Parathyroid adenoma (tissue), 2 donors: ENCODE measurements around the gene AFF1.

Source experiments
- H2AFZ ChIP-seq: fragments of 300-600 bp; sonication (generic); one replicate; pipeline ENCODE4 v1.7.0; 2017; ENCODE audit warnings: antibody characterized with exemption, mild to moderate bottlenecking
- H3K27ac ChIP-seq: fragments of 300-600 bp; sonication (generic); one replicate; pipeline ENCODE4 v1.7.0; 2017
- H3K27me3 ChIP-seq: fragments of 300-600 bp; sonication (generic); one replicate; pipeline ENCODE4 v1.7.0; 2017; ENCODE audit warnings: low read length; ENCODE audit not compliant: control insufficient read depth, insufficient read depth
- H3K36me3 ChIP-seq: fragments of 300-600 bp; sonication (generic); one replicate; pipeline ENCODE4 v1.7.0; 2017; ENCODE audit warnings: low read length; ENCODE audit not compliant: control insufficient read depth, insufficient read depth
- H3K4me1 ChIP-seq: fragments of 300-600 bp; sonication (generic); one replicate; pipeline ENCODE4 v1.7.0; 2017; ENCODE audit warnings: control low read depth
- H3K4me2 ChIP-seq: fragments of 300-600 bp; sonication (generic); one replicate; pipeline ENCODE4 v1.7.0; 2017; ENCODE audit warnings: low read length
- H3K4me3 ChIP-seq: fragments of 300-600 bp; sonication (generic); one replicate; pipeline ENCODE4 v1.7.0; 2017; ENCODE audit warnings: low read depth, low read length
- H3K79me2 ChIP-seq: fragments of 300-600 bp; sonication (generic); one replicate; pipeline ENCODE4 v1.7.0; 2017; ENCODE audit warnings: control low read depth
- H3K9ac ChIP-seq: fragments of 300-600 bp; sonication (generic); one replicate; pipeline ENCODE4 v1.7.0; 2017; ENCODE audit warnings: mild to moderate bottlenecking
- H3K9me3 ChIP-seq: fragments of 300-600 bp; sonication (generic); one replicate; pipeline ENCODE4 v1.7.0; 2017; ENCODE audit warnings: low read length; ENCODE audit not compliant: control insufficient read depth
- TF ChIP-seq, protein P1 (sequence below): fragments of 300-600 bp; sonication (generic); IDR thresholded peaks from one replicate; pipeline ENCODE4 v1.7.0; 2017; ENCODE audit warnings: antibody characterized with exemption, mild to moderate bottlenecking
- donor health status: primary hyperparathyroidism.

The AFF1 gene

DNA sequence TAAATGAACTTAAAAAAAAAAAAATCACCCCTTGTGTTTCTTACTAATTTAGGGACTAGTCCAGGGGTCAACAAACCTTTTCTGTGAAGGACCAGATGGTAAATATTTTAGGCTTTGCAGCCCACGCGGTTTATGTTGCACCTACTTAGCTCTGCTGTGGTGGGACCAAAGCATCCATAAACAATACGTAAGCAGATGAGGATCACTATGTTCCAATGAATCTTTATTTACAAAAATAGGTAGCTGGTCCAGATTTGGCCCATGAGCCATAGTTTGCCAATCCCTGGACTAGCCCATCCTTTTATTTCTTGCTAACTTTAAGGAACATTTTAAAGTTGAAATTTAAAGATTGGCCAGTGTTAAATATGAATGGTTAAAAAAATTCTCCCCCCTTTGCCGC is 95.3 kb downstream of the AFF1 start:
- Histone ChIP-seq H3K36me3 (no peaks in the 10 kb centered on the region), H3K79me2 (peaks cover 50% of the 10 kb centered on the region), H3K27me3 (no peaks in the 10 kb centered on the region), H3K4me3 (no peak overlapping the region), H3K4me2 (no peak overlapping the region), H3K27ac (peak overlapping the region; percentile 68), H3K4me1 (peaks cover 16% of the 10 kb centered on the region), H3K9me3 (no peaks in the 10 kb centered on the region), H3K9ac (no peak overlapping the region), H2AFZ (no peak overlapping the region)
- TF ChIP-seq, protein P1, sequence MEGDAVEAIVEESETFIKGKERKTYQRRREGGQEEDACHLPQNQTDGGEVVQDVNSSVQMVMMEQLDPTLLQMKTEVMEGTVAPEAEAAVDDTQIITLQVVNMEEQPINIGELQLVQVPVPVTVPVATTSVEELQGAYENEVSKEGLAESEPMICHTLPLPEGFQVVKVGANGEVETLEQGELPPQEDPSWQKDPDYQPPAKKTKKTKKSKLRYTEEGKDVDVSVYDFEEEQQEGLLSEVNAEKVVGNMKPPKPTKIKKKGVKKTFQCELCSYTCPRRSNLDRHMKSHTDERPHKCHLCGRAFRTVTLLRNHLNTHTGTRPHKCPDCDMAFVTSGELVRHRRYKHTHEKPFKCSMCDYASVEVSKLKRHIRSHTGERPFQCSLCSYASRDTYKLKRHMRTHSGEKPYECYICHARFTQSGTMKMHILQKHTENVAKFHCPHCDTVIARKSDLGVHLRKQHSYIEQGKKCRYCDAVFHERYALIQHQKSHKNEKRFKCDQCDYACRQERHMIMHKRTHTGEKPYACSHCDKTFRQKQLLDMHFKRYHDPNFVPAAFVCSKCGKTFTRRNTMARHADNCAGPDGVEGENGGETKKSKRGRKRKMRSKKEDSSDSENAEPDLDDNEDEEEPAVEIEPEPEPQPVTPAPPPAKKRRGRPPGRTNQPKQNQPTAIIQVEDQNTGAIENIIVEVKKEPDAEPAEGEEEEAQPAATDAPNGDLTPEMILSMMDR: no peak

DNA sequence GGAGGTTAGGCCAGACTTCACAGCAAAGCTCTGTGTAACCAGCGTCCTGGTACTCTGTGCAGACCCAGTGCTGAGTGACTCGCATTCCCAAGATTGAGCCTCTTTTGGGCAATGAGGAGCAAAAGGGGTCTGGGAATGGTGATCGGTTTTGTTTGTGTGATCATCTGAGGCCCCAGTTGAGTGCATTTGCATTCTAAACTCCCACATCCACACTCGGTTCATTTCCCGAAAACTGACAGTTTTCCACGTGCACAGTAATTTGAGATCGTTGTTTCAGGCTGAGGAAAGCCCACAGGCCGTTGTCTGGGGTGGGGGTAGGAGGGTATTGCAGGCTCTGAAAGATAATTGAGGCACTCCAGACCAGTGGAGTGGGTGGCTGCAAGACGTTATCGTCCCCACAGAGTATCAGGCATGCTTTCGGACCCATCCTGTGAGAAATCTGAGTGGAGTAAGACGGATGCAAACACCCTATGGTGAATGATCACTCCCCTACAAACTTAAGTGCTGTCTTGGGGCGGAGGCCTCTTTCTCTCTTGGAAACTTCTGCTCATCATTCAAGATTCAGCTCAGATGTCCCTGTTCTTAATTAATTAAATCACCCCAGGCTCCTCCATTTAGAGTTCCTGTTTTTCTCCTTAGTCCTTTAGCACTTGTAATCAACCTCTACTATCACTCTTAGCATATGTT is 96.1 kb downstream of the AFF1 start:
- Histone ChIP-seq H3K9ac (no peak overlapping the region), H3K4me1 (peaks cover 16% of the 10 kb centered on the region), H3K4me3 (no peak overlapping the region)

DNA sequence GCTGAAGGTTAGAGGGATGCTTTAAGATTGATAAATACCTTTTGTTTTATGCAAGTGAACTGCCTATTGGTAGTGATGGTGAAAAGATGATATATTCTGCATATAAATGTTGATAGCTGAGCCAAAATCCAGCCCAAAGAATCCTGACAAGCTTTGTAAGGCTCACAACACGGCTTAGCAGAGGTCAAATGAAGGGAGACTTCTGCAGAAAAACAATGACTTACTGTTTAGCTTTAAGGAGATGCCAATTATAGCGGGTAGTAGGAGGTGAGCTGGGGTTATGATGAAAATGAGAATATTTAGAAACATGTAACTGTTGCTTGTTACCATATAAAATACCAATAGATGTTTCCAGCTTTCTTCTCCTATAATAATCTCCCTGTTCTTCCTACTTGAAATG is 97.1 kb downstream of the AFF1 start:
- H3K4me3 ChIP-seq: no peak overlapping the region
- no peaks in the 10 kb centered on the region for H3K27me3 ChIP-seq
- TF ChIP-seq, protein P1: no peak
- peaks cover 13% of the 10 kb centered on the region for H3K4me1 ChIP-seq
- no peak overlapping the region for H2AFZ ChIP-seq
- H3K9ac ChIP-seq: no peak overlapping the region
- H3K27ac ChIP-seq: peak overlapping the region; percentile 59
- H3K36me3 ChIP-seq: no peaks in the 10 kb centered on the region
- H3K9me3 ChIP-seq: no peaks in the 10 kb centered on the region
- H3K79me2 ChIP-seq: peaks cover 48% of the 10 kb centered on the region
- H3K4me2 ChIP-seq: no peak overlapping the region

More for the DNA sequence above, 96.1 kb downstream of the AFF1 start:
- peak overlapping the region; percentile 47 for H3K4me2 ChIP-seq
- no peaks in the 10 kb centered on the region for H3K27me3 ChIP-seq
- H3K36me3 ChIP-seq: no peaks in the 10 kb centered on the region
- TF ChIP-seq, protein P1: no peak
- H3K79me2 ChIP-seq: peaks cover 46% of the 10 kb centered on the region
- peak overlapping the region; percentile 68 for H3K27ac ChIP-seq
- H3K9me3 ChIP-seq: no peaks in the 10 kb centered on the region
- H2AFZ ChIP-seq: no peak overlapping the region

DNA sequence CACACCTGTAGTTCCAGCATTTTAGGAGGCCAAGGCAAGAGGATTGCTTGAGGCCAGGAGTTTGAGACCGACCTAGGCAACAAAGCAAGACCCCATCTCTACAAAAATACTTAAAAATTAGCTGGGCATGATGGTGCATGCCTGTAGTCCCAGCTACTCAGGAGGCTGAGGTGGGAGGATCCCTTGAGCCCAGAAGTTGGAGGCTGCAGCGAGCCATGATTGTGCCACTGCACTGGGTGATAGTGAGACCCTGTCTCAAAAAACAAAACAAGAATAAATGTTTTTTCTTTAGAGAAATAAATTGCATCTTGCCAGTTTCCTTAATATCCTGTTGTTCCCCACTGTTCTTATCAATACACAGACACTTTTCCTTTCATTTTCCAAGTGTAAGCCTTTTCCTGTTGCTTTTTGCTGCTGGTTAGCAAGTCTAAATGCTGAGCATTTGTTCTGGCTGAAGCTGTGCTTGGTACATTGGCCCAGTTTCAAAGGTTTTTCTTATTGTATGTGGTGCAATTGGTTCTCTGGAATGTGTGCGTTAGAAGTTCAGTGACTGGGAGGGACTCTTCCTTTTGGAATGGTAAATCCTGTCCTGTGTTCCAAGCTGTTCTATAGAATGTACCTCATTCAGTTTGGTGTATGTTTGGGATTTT is 98.2 kb downstream of the AFF1 start:
- TF ChIP-seq, protein P1: no peak
- no peak overlapping the region for H2AFZ ChIP-seq
- peaks cover 18% of the 10 kb centered on the region for H3K4me1 ChIP-seq
- H3K36me3 ChIP-seq: no peaks in the 10 kb centered on the region
- H3K4me2 ChIP-seq: no peak overlapping the region
- peak overlapping the region; percentile 59 for H3K27ac ChIP-seq
- no peak overlapping the region for H3K4me3 ChIP-seq
- peaks cover 48% of the 10 kb centered on the region for H3K79me2 ChIP-seq
- H3K9me3 ChIP-seq: no peaks in the 10 kb centered on the region
- no peak overlapping the region for H3K9ac ChIP-seq
- H3K27me3 ChIP-seq: no peaks in the 10 kb centered on the region
